Sigmoid colon (tissue), 7 donors: ENCODE results near the gene RABGGTA. TPM values are rescaled to one million over a fixed set of nuclear protein-coding genes. Genes with fewer than 3 reads are reported as not detected.

Experiments used
- DNase-seq: peaks from one replicate; pipeline ENCODE4 v3.0.0-alpha.2; 2019
- H3K27ac ChIP-seq, 4 donors: fragments of 200-600 bp; sonication (generic); one replicate each; pipeline ENCODE4 v1.5.1; 2016 to 2019; ENCODE audit warnings: mild to moderate bottlenecking in 1 of 4
- H3K27me3 ChIP-seq, 3 donors: fragments of 200-600 bp; sonication (generic); one replicate each; pipeline ENCODE4 v1.5.1; 2019; ENCODE audit warnings: mild to moderate bottlenecking in 1 of 3
- H3K36me3 ChIP-seq, 4 donors: fragments of 200-600 bp; sonication (generic); one replicate each; pipeline ENCODE4 v1.5.1; 2016 to 2019
- H3K4me1 ChIP-seq, 4 donors: fragments of 200-600 bp; sonication (generic); one replicate each; pipeline ENCODE4 v1.5.1; 2017 to 2019
- H3K4me3 ChIP-seq, 4 donors: fragments of 200-600 bp; sonication (generic); one replicate each; pipeline ENCODE4 v1.5.1; 2017 to 2019; ENCODE audit warnings: mild to moderate bottlenecking in 2 of 4, moderate library complexity in 1 of 4
- H3K9me3 ChIP-seq, 4 donors: fragments of 200-600 bp in 3 of 4; sonication (generic) in 3 of 4; one replicate each; pipeline versions ENCODE4 v1.5.1 to v1.6.1; 2013 to 2019
- CTCF ChIP-seq, 4 experiments: fragments of 450-650 bp in 3 of 4; fragments of 200-600 bp in 1 of 4; IDR thresholded peaks; one replicate each; pipeline ENCODE4 v1.5.1; 2016 to 2019; ENCODE audit warnings: antibody characterized with exemption in 4 of 4, mild to moderate bottlenecking in 3 of 4, moderate library complexity in 2 of 4
- EP300 ChIP-seq, 4 donors: sonication (generic); formaldehyde crosslinking; IDR thresholded peaks; one replicate each; pipeline ENCODE4 v1.6.1; 2017; ENCODE audit warnings: antibody characterized with exemption in 4 of 4
- POLR2A ChIP-seq, 2 donors: fragments of 450-650 bp; IDR thresholded peaks; one replicate each; pipeline ENCODE4 v1.6.1; 2016; ENCODE audit warnings: antibody characterized with exemption in 2 of 2, mild to moderate bottlenecking in 2 of 2, moderate library complexity in 2 of 2
- POLR2AphosphoS5 ChIP-seq, 4 donors: sonication (generic); formaldehyde crosslinking; IDR thresholded peaks; one replicate each; pipeline ENCODE4 v1.6.1; 2017; ENCODE audit warnings: antibody characterized with exemption in 4 of 4
- WGBS, 2 donors: extraction: QIAGEN DNeasy Blood & Tissue Kit; methylation state at CpG; one replicate each; pipeline ENCODE4 v1.1.7; 2013; 5-methylcytosine and 5-hydroxymethylcytosine counted together
- intact Hi-C: fragments of 100-400 bp; cut with DNase I; formaldehyde crosslinking; loops from one replicate; pipeline ENCODE4 v1.15.1; 2023
- polyA plus RNA-seq, 3 donors: library from polyadenylated mRNA; stranded (reverse); fragments of 200-250 nt; gene quantifications; one replicate each; pipeline ENCODE4 v1.2.3, GENCODE V29; 2013
- total RNA-seq, 4 donors: library from RNA; depleted of rRNA; stranded (reverse); fragments of >200 nt; gene quantifications; one replicate each; pipeline ENCODE4 v1.1.0, GENCODE V29; 2016
- donor health status: healthy with polysubstance abuse.
- donor health status: Bipolar disorder and iron deficiency.
- donor health status: healthy.

Gene RABGGTA
- total and polyA plus RNA-seq, 7 donors, result 14.0 to 32.4 (median 25.2) TPM

- WGBS, 2 donors, result 82 to 87% methylated on average over 16 of the region's 16 CpGs
- no peak overlapping the region for H3K27ac ChIP-seq
- H3K4me1 ChIP-seq, result no peaks in the 10 kb centered on the region
- no peaks in the 10 kb centered on the region for H3K27me3 ChIP-seq
- H3K36me3 ChIP-seq, result no peaks in the 10 kb centered on the region
- no peak overlapping the region for H3K4me3 ChIP-seq
- no peaks in the 10 kb centered on the region for H3K9me3 ChIP-seq
- TF ChIP-seq EP300 (IDR thresholded peaks at IDR 0.05) (no peak), CTCF (IDR thresholded peaks at IDR 0.05) (no peak), POLR2AphosphoS5 (IDR thresholded peaks at IDR 0.05) (no peak), POLR2A (IDR thresholded peaks at IDR 0.05) (no peak)
- DNase-seq, result no peak
- intact Hi-C loops, result no loop called here
Observed at GRCh38 chr14:24259282-24260025, 11.9 kb downstream of the RABGGTA start.

- TF ChIP-seq POLR2A (IDR thresholded peaks at IDR 0.05), result no peak
- no peak for TF ChIP-seq POLR2AphosphoS5 (IDR thresholded peaks at IDR 0.05)
- TF ChIP-seq EP300 (IDR thresholded peaks at IDR 0.05), result no peak
- no peak for TF ChIP-seq CTCF (IDR thresholded peaks at IDR 0.05)
Observed at GRCh38 chr14:24258548-24259265, 12.7 kb downstream of the RABGGTA start.

GRCh38 chr14:24258119-24258518 lies 13.3 kb downstream of the RABGGTA start:
- intact Hi-C loops, result no loop called here
- H3K4me1 ChIP-seq, result no peaks in the 10 kb centered on the region
- H3K9me3 ChIP-seq, result no peaks in the 10 kb centered on the region
- DNase-seq, result no peak
- no peak overlapping the region for H3K4me3 ChIP-seq
- TF ChIP-seq POLR2A (IDR thresholded peaks at IDR 0.05) (no peak), EP300 (IDR thresholded peaks at IDR 0.05) (no peak), POLR2AphosphoS5 (IDR thresholded peaks at IDR 0.05) (no peak), CTCF (IDR thresholded peaks at IDR 0.05) (no peak)
- H3K27ac ChIP-seq, result no peak overlapping the region
- no peaks in the 10 kb centered on the region for H3K36me3 ChIP-seq
- WGBS, 2 donors, result 89 to 92% methylated on average over 9 of the region's 9 CpGs
- no peaks in the 10 kb centered on the region for H3K27me3 ChIP-seq

More at GRCh38 chr14:24258548-24259265, 12.7 kb downstream of the RABGGTA start:
- H3K4me3 ChIP-seq, result no peak overlapping the region
- WGBS, 2 donors, result 96% methylated on average over 18 of the region's 18 CpGs
- H3K36me3 ChIP-seq, result no peaks in the 10 kb centered on the region
- no peak overlapping the region for H3K27ac ChIP-seq
- no peak for DNase-seq
- no peaks in the 10 kb centered on the region for H3K9me3 ChIP-seq
- no peaks in the 10 kb centered on the region for H3K27me3 ChIP-seq
- intact Hi-C loops, result no loop called here
- no peaks in the 10 kb centered on the region for H3K4me1 ChIP-seq

GRCh38 chr14:24256960-24257359 lies 14.4 kb downstream of the RABGGTA start:
- H3K9me3 ChIP-seq, result no peaks in the 10 kb centered on the region
- no peaks in the 10 kb centered on the region for H3K4me1 ChIP-seq
- no peak for TF ChIP-seq POLR2A (IDR thresholded peaks at IDR 0.05)
- H3K27ac ChIP-seq, result no peak overlapping the region
- intact Hi-C loops, result no loop called here
- no peaks in the 10 kb centered on the region for H3K36me3 ChIP-seq
- WGBS, 2 donors, result 86 to 87% methylated on average over 4 of the region's 4 CpGs
- DNase-seq, result no peak
- H3K4me3 ChIP-seq, result no peak overlapping the region
- H3K27me3 ChIP-seq, result no peaks in the 10 kb centered on the region

- no peak overlapping the region for H3K27ac ChIP-seq
- H3K9me3 ChIP-seq, result no peaks in the 10 kb centered on the region
- no peaks in the 10 kb centered on the region for H3K4me1 ChIP-seq
- no peaks in the 10 kb centered on the region for H3K27me3 ChIP-seq
- TF ChIP-seq CTCF (IDR thresholded peaks at IDR 0.05) (no peak), POLR2AphosphoS5 (IDR thresholded peaks at IDR 0.05) (no peak), EP300 (IDR thresholded peaks at IDR 0.05) (no peak), POLR2A (IDR thresholded peaks at IDR 0.05) (no peak)
- WGBS, 2 donors, result 95 to 96% methylated on average over 12 of the region's 12 CpGs
- no peak for DNase-seq
- no peaks in the 10 kb centered on the region for H3K36me3 ChIP-seq
- H3K4me3 ChIP-seq, result no peak overlapping the region
- intact Hi-C loops, result no loop called here
Observed at GRCh38 chr14:24255931-24256711, 15.3 kb downstream of the RABGGTA start.
